Stimulated activated naive CD4-positive, alpha-beta T cell (primary cell): ENCODE data around the gene BANF2.

Source experiments
- DNase-seq, 6 experiments: peaks; one replicate each; lab custom pipeline; 2025; lab: John Stamatoyannopoulos, UW

BANF2 gene

GRCh38 chr20:17710379-17711266 is 10.9 kb downstream of the BANF2 start:
- DNase-seq, result no peak

- no peak for DNase-seq
Measured at GRCh38 chr20:17711267-17711627, 11.5 kb downstream of the BANF2 start.

- DNase-seq, result no peak
Measured at GRCh38 chr20:17712201-17712600, 12.4 kb downstream of the BANF2 start.

- no peak for DNase-seq
Measured at GRCh38 chr20:17712708-17713107, 12.9 kb downstream of the BANF2 start.

GRCh38 chr20:17714597-17714996 is 14.8 kb downstream of the BANF2 start:
- DNase-seq, result no peak

GRCh38 chr20:17715075-17715474 is 15.3 kb downstream of the BANF2 start:
- no peak for DNase-seq

GRCh38 chr20:17716331-17716730 is 16.6 kb downstream of the BANF2 start:
- no peak for DNase-seq

GRCh38 chr20:17720755-17721154 is 21.0 kb downstream of the BANF2 start:
- DNase-seq, result no peak

GRCh38 chr20:17721802-17722486 is 22.2 kb downstream of the BANF2 start:
- DNase-seq, result no peak

GRCh38 chr20:17722493-17723300 is 22.9 kb downstream of the BANF2 start:
- DNase-seq, result no peak

GRCh38 chr20:17723301-17723691 is 23.5 kb downstream of the BANF2 start:
- DNase-seq, result no peak

GRCh38 chr20:17725094-17725835 is 25.5 kb downstream of the BANF2 start:
- DNase-seq, result no peak

- DNase-seq, result no peak
Measured at GRCh38 chr20:17726902-17727301, 27.1 kb downstream of the BANF2 start.

GRCh38 chr20:17727351-17727750 is 27.6 kb downstream of the BANF2 start:
- no peak for DNase-seq

- DNase-seq, result no peak
Measured at GRCh38 chr20:17728074-17728473, 28.3 kb downstream of the BANF2 start.

- DNase-seq, result no peak
Measured at GRCh38 chr20:17730071-17730470, 30.3 kb downstream of the BANF2 start.

GRCh38 chr20:17731233-17731632 is 31.5 kb downstream of the BANF2 start:
- no peak for DNase-seq

- no peak for DNase-seq
Measured at GRCh38 chr20:17732907-17733521, 33.2 kb downstream of the BANF2 start.

- no peak for DNase-seq
Measured at GRCh38 chr20:17733767-17734304, 34.1 kb downstream of the BANF2 start.

GRCh38 chr20:17734374-17734773 is 34.6 kb downstream of the BANF2 start:
- no peak for DNase-seq

GRCh38 chr20:17735206-17735804 is 35.5 kb downstream of the BANF2 start:
- no peak for DNase-seq
